ENCODE results near the gene VEGFB. TPM values are rescaled to one million over a fixed set of nuclear protein-coding genes. Genes with fewer than 3 reads are reported as not detected.

VEGFB gene
- polyA plus RNA-seq, 3 donors from 2014 or later = 6.7 to 10.3 (median 9.4) TPM

- Mint-ChIP-seq H3K4me1 (peaks cover 8 to 12% of the 10 kb centered on the region in 2 donors), H3K9me3 (no peaks in the 10 kb centered on the region), H3K27me3 (ENCODE audit: low read depth in 3 of 3) (peaks cover 2 to 9% (median 8%) of the 10 kb centered on the region in 3 donors), H3K4me3 (peak overlapping the region; percentile 48 to 90 (median 53)), H3K36me3 (peaks cover 0 to 8% (median 5%) of the 10 kb centered on the region in 3 donors), H3K27ac (peak overlapping the region in 5 of 6 donors; percentile 55 to 99 (median 89))
- no peak for DNase-seq
Observed at GRCh38 chr11:64283092-64283491, 48.7 kb downstream of the VEGFB start.

GRCh38 chr11:64284048-64284961, 49.9 kb downstream of the VEGFB start, which contains the start of gene BAD:
Gene BAD, minus strand, starts transcription at chr11:64284665. Its CDS starts 297 bp downstream, at chr11:64284368.
- peak within 1 kb of the TSS; percentile 91 to 99 (median 97) for H3K27ac Mint-ChIP-seq
- peak within 1 kb of the TSS; percentile 85 to 91 (median 90) for H3K4me3 Mint-ChIP-seq
- H3K27me3 Mint-ChIP-seq (ENCODE audit: low read depth in 3 of 3) = peaks cover 2 to 9% (median 8%) of the 10 kb centered on the region in 3 donors
- peaks cover 0 to 5% (median 3%) of the 10 kb centered on the region in 3 donors for H3K36me3 Mint-ChIP-seq
- DNase-seq = peak; percentile 89 to 91 (median 91)
- no peaks in the 10 kb centered on the region for H3K9me3 Mint-ChIP-seq
- H3K4me1 Mint-ChIP-seq = peaks cover 8 to 12% of the 10 kb centered on the region in 2 donors

GRCh38 chr11:64284962-64285884, 50.8 kb downstream of the VEGFB start, which contains the start of gene GPR137:
Gene GPR137, plus strand, starts transcription at chr11:64285848. Its CDS starts 677 bp downstream, at chr11:64286525.
- Mint-ChIP-seq H3K4me1 (peaks cover 8 to 12% of the 10 kb centered on the region in 2 donors), H3K27me3 (ENCODE audit: low read depth in 3 of 3) (peaks cover 2 to 11% (median 7%) of the 10 kb centered on the region in 3 donors), H3K9me3 (no peaks in the 10 kb centered on the region), H3K4me3 (peak within 1 kb of the TSS; percentile 85 to 91 (median 90)), H3K27ac (peak within 1 kb of the TSS; percentile 91 to 99 (median 97)), H3K36me3 (peaks cover 0 to 5% (median 3%) of the 10 kb centered on the region in 3 donors)
- peak; percentile 93 to 95 (median 94) for DNase-seq

- no peaks in the 10 kb centered on the region for H3K9me3 Mint-ChIP-seq
- peak overlapping the region; percentile 73 to 91 (median 86) for H3K27ac Mint-ChIP-seq
- H3K4me1 Mint-ChIP-seq = peaks cover 13 to 17% of the 10 kb centered on the region in 2 donors
- H3K4me3 Mint-ChIP-seq = peak overlapping the region; percentile 77 to 89 (median 79)
- peak in 1 of 3 donors; percentile 17 for DNase-seq
- peaks cover 0 to 10% (median 2%) of the 10 kb centered on the region in 3 donors for H3K36me3 Mint-ChIP-seq
- H3K27me3 Mint-ChIP-seq (ENCODE audit: low read depth in 3 of 3) = peaks cover 2 to 15% (median 13%) of the 10 kb centered on the region in 3 donors
Observed at GRCh38 chr11:64285885-64286800, 51.8 kb downstream of the VEGFB start.

- Mint-ChIP-seq H3K36me3 (peaks cover 0 to 5% (median 0%) of the 10 kb centered on the region in 3 donors), H3K27ac (peak overlapping the region; percentile 73 to 91 (median 86)), H3K4me1 (peaks cover 13 to 16% of the 10 kb centered on the region in 2 donors), H3K9me3 (no peaks in the 10 kb centered on the region), H3K27me3 (ENCODE audit: low read depth in 3 of 3) (peaks cover 2 to 15% (median 13%) of the 10 kb centered on the region in 3 donors), H3K4me3 (peak overlapping the region; percentile 74 to 84 (median 79))
- no peak for DNase-seq
Observed at GRCh38 chr11:64286801-64287159, 52.4 kb downstream of the VEGFB start.

GRCh38 chr11:64287676-64288352, 53.4 kb downstream of the VEGFB start:
- Mint-ChIP-seq H3K27me3 (ENCODE audit: low read depth in 3 of 3) (peaks cover 4 to 15% (median 13%) of the 10 kb centered on the region in 3 donors), H3K4me1 (peaks cover 13 to 14% of the 10 kb centered on the region in 2 donors), H3K9me3 (no peaks in the 10 kb centered on the region), H3K36me3 (peaks cover 0 to 5% (median 0%) of the 10 kb centered on the region in 3 donors), H3K4me3 (no peak overlapping the region), H3K27ac (no peak overlapping the region)
- DNase-seq = no peak

- peaks cover 6 to 17% (median 13%) of the 10 kb centered on the region in 3 donors for H3K27me3 Mint-ChIP-seq (ENCODE audit: low read depth in 3 of 3)
- H3K27ac Mint-ChIP-seq = no peak overlapping the region
- DNase-seq = no peak
Observed at GRCh38 chr11:64288353-64288750, 54.0 kb downstream of the VEGFB start.

More at GRCh38 chr11:64288353-64288750, 54.0 kb downstream of the VEGFB start:
- Mint-ChIP-seq H3K9me3 (no peaks in the 10 kb centered on the region), H3K4me1 (peaks cover 13 to 14% of the 10 kb centered on the region in 2 donors), H3K4me3 (no peak overlapping the region), H3K36me3 (peaks cover 0 to 5% (median 0%) of the 10 kb centered on the region in 3 donors)

Other genes with a start within 250 kb of the VEGFB start
- gene OTUB1, start 248.1 kb upstream of the VEGFB start, polyA plus RNA-seq = 100 to 1,000 TPM; 143 to 204 (median 164) TPM
- not detected for gene FLRT1, start 198.7 kb upstream of the VEGFB start, polyA plus RNA-seq
- gene MACROD1, start 68.5 kb upstream of the VEGFB start, polyA plus RNA-seq = 1 to 10 TPM; 4.8 to 7.1 (median 6.5) TPM
- gene STIP1, start 48.4 kb upstream of the VEGFB start, polyA plus RNA-seq = 100 to 1,000 TPM in 1 of 3 donors, 10 to 100 TPM in 2; 51.3 to 113 (median 57.3) TPM
- 100 to 1,000 TPM; 181 to 297 (median 236) TPM for gene FERMT3, start 27.9 kb upstream of the VEGFB start, polyA plus RNA-seq
- gene TRPT1, start 8.4 kb upstream of the VEGFB start, polyA plus RNA-seq = 10 to 100 TPM; 42.2 to 51.0 (median 43.8) TPM
- 10 to 100 TPM; 64.9 to 95.4 (median 74.9) TPM for gene NUDT22, start 8.3 kb upstream of the VEGFB start, polyA plus RNA-seq
- 10 to 100 TPM; 25.2 to 32.6 (median 26.7) TPM for gene DNAJC4, start 4.0 kb upstream of the VEGFB start, polyA plus RNA-seq
- gene FKBP2, start 6.5 kb downstream of the VEGFB start, polyA plus RNA-seq = 100 to 1,000 TPM; 110 to 142 (median 130) TPM
- 10 to 100 TPM; 16.6 to 34.9 (median 33.3) TPM for gene PPP1R14B, start 12.4 kb downstream of the VEGFB start, polyA plus RNA-seq
- gene PLCB3, start 16.9 kb downstream of the VEGFB start, polyA plus RNA-seq = under 1 TPM in 2 of 3 donors, not detected in 1; 0.33 to 0.49 TPM
- gene BAD, start 50.1 kb downstream of the VEGFB start, polyA plus RNA-seq = 10 to 100 TPM; 67.7 to 87.5 (median 77.3) TPM
- 10 to 100 TPM in 1 of 3 donors, 1 to 10 TPM in 2; 6.9 to 11.6 (median 7.4) TPM for gene GPR137, start 51.3 kb downstream of the VEGFB start, polyA plus RNA-seq
- gene KCNK4, start 56.7 kb downstream of the VEGFB start, polyA plus RNA-seq = not detected
- gene CATSPERZ, start 65.8 kb downstream of the VEGFB start, polyA plus RNA-seq = not detected
- gene ESRRA, start 70.9 kb downstream of the VEGFB start, polyA plus RNA-seq = 10 to 100 TPM in 1 of 3 donors, 1 to 10 TPM in 2; 4.6 to 18.0 (median 8.7) TPM
- 100 to 1,000 TPM; 216 to 464 (median 322) TPM for gene TRMT112, start 83.0 kb downstream of the VEGFB start, polyA plus RNA-seq
- 100 to 1,000 TPM; 319 to 558 (median 418) TPM for gene PRDX5, start 83.5 kb downstream of the VEGFB start, polyA plus RNA-seq
- gene CCDC88B, start 105.6 kb downstream of the VEGFB start, polyA plus RNA-seq = 10 to 100 TPM; 10.3 to 86.7 (median 16.4) TPM
- gene RPS6KA4, start 124.6 kb downstream of the VEGFB start, polyA plus RNA-seq = 10 to 100 TPM in 1 of 3 donors, 1 to 10 TPM in 2; 5.0 to 16.7 (median 8.5) TPM